GM23338 (cell line): ENCODE measurements around the gene CLCN1. TPM values are rescaled to one million over a fixed set of nuclear protein-coding genes. Genes with fewer than 3 reads are reported as not detected.

Experiments
- ATAC-seq: fragments of 200-7000 bp; cut with Tn5 transposase; 3 replicates; pipeline ENCODE4 v1.9.1; 2020
- DNase-seq: peaks from one replicate; pipeline ENCODE4 v3.0.0-alpha.2; 2015; ENCODE audit warnings: low spot score
- H2AFZ ChIP-seq: fragments of 200-600 bp; sonication (generic); 2 replicates; pipeline ENCODE4 v1.8.0; 2016; ENCODE audit warnings: antibody characterized with exemption, mild to moderate bottlenecking, moderate library complexity
- H3F3A ChIP-seq: fragments of 200-600 bp; sonication (generic); replicated peaks from 2 replicates; pipeline ENCODE4 v1.8.0; 2017; ENCODE audit warnings: antibody characterized with exemption, mixed run types, low read depth
- H3K27ac ChIP-seq: fragments of 200-600 bp; sonication (generic); 2 replicates; pipeline ENCODE4 v1.6.1; 2016; ENCODE audit warnings: low read depth
- H3K27me3 ChIP-seq: fragments of 200-600 bp; sonication (generic); 2 replicates; pipeline ENCODE4 v1.8.0; 2016; ENCODE audit warnings: mild to moderate bottlenecking, mixed run types, moderate library complexity; ENCODE audit not compliant: insufficient read depth
- H3K36me3 ChIP-seq: fragments of 200-600 bp; sonication (generic); 2 replicates; pipeline ENCODE4 v1.8.0; 2016; ENCODE audit warnings: mild to moderate bottlenecking; ENCODE audit not compliant: insufficient read depth
- H3K4me1 ChIP-seq: fragments of 200-600 bp; sonication (generic); 2 replicates; pipeline ENCODE4 v1.8.0; 2016; ENCODE audit warnings: mild to moderate bottlenecking, moderate library complexity; ENCODE audit not compliant: insufficient read depth
- H3K4me2 ChIP-seq: fragments of 200-600 bp; sonication (generic); 2 replicates; pipeline ENCODE4 v1.7.1; 2017; ENCODE audit warnings: mixed run types
- H3K4me3 ChIP-seq: fragments of 200-600 bp; sonication (generic); 2 replicates; pipeline ENCODE4 v1.6.1; 2016; ENCODE audit warnings: mixed run types
- H3K79me2 ChIP-seq: fragments of 200-600 bp; sonication (generic); replicated peaks from 2 replicates; pipeline ENCODE4 v1.8.0; 2017; ENCODE audit warnings: mild to moderate bottlenecking; ENCODE audit not compliant: insufficient read depth
- H3K9me2 ChIP-seq: fragments of 200-600 bp; sonication (generic); 2 replicates; pipeline ENCODE4 v1.8.0; 2017; ENCODE audit not compliant: insufficient read depth
- H4K20me1 ChIP-seq: fragments of 200-600 bp; sonication (generic); replicated peaks from 2 replicates; pipeline ENCODE4 v1.8.0; 2017; ENCODE audit warnings: mild to moderate bottlenecking; ENCODE audit not compliant: insufficient read depth
- H3K27ac Mint-ChIP-seq: 2 replicates; pipeline ENCODE4 v1.8.0; 2020; ENCODE audit warnings: inconsistent platforms, mild to moderate bottlenecking, moderate library complexity, mixed read lengths
- H3K27me3 Mint-ChIP-seq: 3 replicates; pipeline ENCODE4 v1.8.0; 2022; ENCODE audit warnings: low read depth, mild to moderate bottlenecking, moderate library complexity, mixed read lengths, inconsistent platforms; ENCODE audit not compliant: insufficient read depth, poor library complexity
- H3K36me3 Mint-ChIP-seq: 3 replicates; pipeline ENCODE4 v1.8.0; 2021; ENCODE audit warnings: low read depth, mild to moderate bottlenecking, inconsistent platforms, moderate library complexity, mixed read lengths
- H3K4me1 Mint-ChIP-seq: 3 replicates; pipeline ENCODE4 v1.8.0; 2020; ENCODE audit warnings: mild to moderate bottlenecking, inconsistent platforms, mixed read lengths
- H3K4me3 Mint-ChIP-seq: 3 replicates; pipeline ENCODE4 v1.8.0; 2021; ENCODE audit warnings: moderate library complexity, mild to moderate bottlenecking, inconsistent platforms, mixed read lengths
- H3K9me3 Mint-ChIP-seq: 3 replicates; pipeline ENCODE4 v1.8.0; 2020; ENCODE audit warnings: moderate library complexity, mild to moderate bottlenecking, inconsistent platforms, mixed read lengths
- CREB1 ChIP-seq: fragments of 250-450 bp; sonication (Bioruptor Pico); IDR thresholded peaks from 2 replicates; pipeline ENCODE4 v1.5.0; 2020; ENCODE audit warnings: low read depth, mild to moderate bottlenecking, moderate library complexity
- ETS1 ChIP-seq: IDR thresholded peaks from 2 replicates; pipeline ENCODE4 v1.6.1; 2016; ENCODE audit warnings: antibody characterized with exemption
- JUNB ChIP-seq: IDR thresholded peaks from one replicate; pipeline ENCODE4 v1.6.1; 2016; ENCODE audit warnings: antibody characterized with exemption; ENCODE audit not compliant: unreplicated experiment
- NANOG ChIP-seq: IDR thresholded peaks from 2 replicates; pipeline ENCODE4 v1.6.1; 2016; ENCODE audit warnings: antibody characterized with exemption, borderline replicate concordance
- POLR2AphosphoS5 ChIP-seq: IDR thresholded peaks from 2 replicates; pipeline ENCODE4 v1.6.1; 2016; ENCODE audit warnings: antibody characterized with exemption, low read depth
- REST ChIP-seq: IDR thresholded peaks from one replicate; pipeline ENCODE4 v1.6.1; 2018; ENCODE audit warnings: antibody characterized with exemption; ENCODE audit not compliant: unreplicated experiment
- STAT1 ChIP-seq: IDR thresholded peaks from one replicate; pipeline ENCODE4 v1.6.1; 2016; ENCODE audit warnings: antibody characterized with exemption; ENCODE audit not compliant: unreplicated experiment
- ZNF462 ChIP-seq: fragments of 250-450 bp; sonication (Bioruptor Pico); IDR thresholded peaks from 2 replicates; pipeline ENCODE4 v1.5.0; 2020; ENCODE audit warnings: mild to moderate bottlenecking, moderate library complexity
- polyA plus RNA-seq: library from polyadenylated mRNA; unstranded; fragments of >200 nt; fragmentation: Nextera tagmentation; extraction: Ambion mirVana; gene quantifications from 2 replicates; pipeline ENCODE4 v1.2.1, GENCODE V29; 2016
- total RNA-seq: library from RNA; depleted of rRNA; stranded (reverse); fragments of >200 nt; shearing (Covaris generic); gene quantifications from 2 replicates; pipeline ENCODE4 v1.2.3, GENCODE V29; 2014

CLCN1 gene
- total and polyA plus RNA-seq, 2 experiments from 2014 or later = 0.38 to 0.48 TPM

- no peak for TF ChIP-seq ETS1
These were observed 32.0 kb downstream of the CLCN1 start (continued) for GRCh38 chr7:143347950-143348349.

GRCh38 chr7:143351060-143351459, 35.1 kb downstream of the CLCN1 start:
- ATAC-seq = peak; percentile 11; the same call in 1 of the 3 replicates

GRCh38 chr7:143351574-143351973, 35.7 kb downstream of the CLCN1 start:
- H3K27ac Mint-ChIP-seq = peak overlapping the region; percentile 50
- H4K20me1 ChIP-seq = no peaks in the 10 kb centered on the region
- H3K27me3 Mint-ChIP-seq = peaks cover 22% of the 10 kb centered on the region
- peaks cover 4% of the 10 kb centered on the region; the same call in 2 of the 3 replicates for H3K9me3 Mint-ChIP-seq
- H3K4me2 ChIP-seq = no peak overlapping the region; the same call in 1 of the 2 replicates
- no peak for DNase-seq
- H3K4me1 ChIP-seq = peaks cover under 1% of the 10 kb centered on the region; the same call in 1 of the 2 replicates
- no peak overlapping the region for H3K27ac ChIP-seq
- H2AFZ ChIP-seq = no peak overlapping the region
- H3F3A ChIP-seq = 0 out of 2 replicates have a peak, but pooled peaks cover under 1% of the 10 kb centered on the region
- H3K9me2 ChIP-seq = no peaks in the 10 kb centered on the region
- peaks cover 35% of the 10 kb centered on the region for H3K4me1 Mint-ChIP-seq
- ATAC-seq = no peak
- H3K4me3 Mint-ChIP-seq = no peak overlapping the region
- peaks cover 30% of the 10 kb centered on the region for H3K36me3 Mint-ChIP-seq
- no peak overlapping the region for H3K4me3 ChIP-seq
- no peaks in the 10 kb centered on the region for H3K79me2 ChIP-seq
- no peaks in the 10 kb centered on the region; the same call in 1 of the 2 replicates for H3K27me3 ChIP-seq
- H3K36me3 ChIP-seq = no peaks in the 10 kb centered on the region
- TF ChIP-seq REST (no peak), JUNB (no peak), NANOG (no peak), ETS1 (no peak), ZNF462 (CRISPR knock-in tag) (no peak), POLR2AphosphoS5 (no peak)

More at GRCh38 chr7:143351060-143351459, 35.1 kb downstream of the CLCN1 start:
- Mint-ChIP-seq H3K36me3 (peaks cover 25% of the 10 kb centered on the region; the same call in 2 of the 3 replicates), H3K4me1 (peaks cover 40% of the 10 kb centered on the region), H3K27me3 (peaks cover 26% of the 10 kb centered on the region), H3K27ac (no peak overlapping the region), H3K9me3 (peaks cover 6% of the 10 kb centered on the region; the same call in 2 of the 3 replicates), H3K4me3 (no peak overlapping the region)
- TF ChIP-seq NANOG = no peak
- TF ChIP-seq JUNB = no peak
- TF ChIP-seq CREB1 (CRISPR knock-in tag) = no peak
- TF ChIP-seq STAT1 = no peak
- H4K20me1 ChIP-seq = no peaks in the 10 kb centered on the region
- DNase-seq = no peak
- H3K36me3 ChIP-seq = no peaks in the 10 kb centered on the region
- H3K79me2 ChIP-seq = no peaks in the 10 kb centered on the region
- H3K4me2 ChIP-seq = no peak overlapping the region; the same call in 1 of the 2 replicates
- H3K4me1 ChIP-seq = peaks cover 5% of the 10 kb centered on the region
- H3F3A ChIP-seq = 0 out of 2 replicates have a peak, but pooled peaks cover 2% of the 10 kb centered on the region
- H3K9me2 ChIP-seq = no peaks in the 10 kb centered on the region
- no peak overlapping the region for H2AFZ ChIP-seq
- no peak overlapping the region for H3K27ac ChIP-seq
- H3K27me3 ChIP-seq = no peaks in the 10 kb centered on the region; the same call in 1 of the 2 replicates
- H3K4me3 ChIP-seq = no peak overlapping the region
